Measurements from ENCODE around the gene PRDM16. TPM values are rescaled to one million over a fixed set of nuclear protein-coding genes. Genes with fewer than 3 reads are reported as not detected.

The PRDM16 gene
- total and polyA plus RNA-seq, 2 of the 8 experiments (the other 6 are each of a cell fraction or from before 2014, with no cell fraction given): 0.39 to 0.43 TPM

DNA sequence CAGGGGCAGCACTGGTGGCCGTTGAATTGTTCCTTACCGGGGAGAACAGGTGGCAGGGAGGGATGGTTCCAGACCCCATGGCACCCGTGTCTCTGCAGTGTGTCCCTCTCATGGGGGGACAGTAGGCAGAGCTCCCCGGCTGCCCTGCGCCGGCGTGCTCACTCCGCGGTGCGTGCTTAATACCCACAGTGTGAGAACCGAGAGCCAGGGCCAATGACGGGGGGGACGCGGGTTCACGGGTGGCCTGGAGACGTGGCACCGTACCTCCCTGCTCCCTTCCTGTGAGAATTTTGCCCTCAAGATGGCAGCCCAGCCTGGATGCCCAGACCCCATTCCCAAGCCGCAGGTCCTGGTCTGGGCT, 47.1 kb downstream of the PRDM16 start:
- Histone ChIP-seq H3K4me3 (ENCODE audit: extremely low read depth in 1 of 4, insufficient read depth in 2 of 4, low read depth in 3 of 4, low read length in 4 of 4) (no peak overlapping the region), H4K20me1 (replicated peaks in 1 of 2; ENCODE audit: control insufficient read depth in 1 of 2, insufficient read depth in 2 of 2, low read length in 2 of 2) (peaks cover 0 to 6% of the 10 kb centered on the region in 2 experiments), H2BK12ac (ENCODE audit: low read depth, low read length) (no peak overlapping the region), H3K4ac (replicated peaks; ENCODE audit: insufficient read length, low read depth, low read length) (no peak overlapping the region), H4K8ac (ENCODE audit: extremely low read depth, insufficient read depth, low read length) (no peak overlapping the region), H3K4me1 (replicated peaks in 1 of 4; ENCODE audit: control insufficient read depth in 3 of 4, insufficient read depth in 4 of 4, low read length in 3 of 4) (no peaks in the 10 kb centered on the region; a peak in 2 of 7 replicates), H2BK5ac (ENCODE audit: low read depth, low read length) (no peak overlapping the region), H3K18ac (ENCODE audit: extremely low read depth, low read length) (no peak overlapping the region), H2BK20ac (ENCODE audit: low read length) (no peak overlapping the region), H3K9ac (replicated peaks in 1 of 4; ENCODE audit: extremely low read depth in 1 of 4, low read depth in 3 of 4, low read length in 3 of 4) (no peak overlapping the region), H2AK5ac (ENCODE audit: low read depth, low read length) (no peak overlapping the region), H3K36me3 (ENCODE audit: control insufficient read depth in 2 of 4, insufficient read depth in 4 of 4, low read length in 3 of 4) (no peaks in the 10 kb centered on the region), H4K91ac (replicated peaks; ENCODE audit: insufficient read length, low read length) (no peak overlapping the region), H3K56ac (replicated peaks; ENCODE audit: insufficient read length, low read depth, low read length) (no peak overlapping the region), H4K5ac (ENCODE audit: insufficient read length, low read depth, low read length) (no peak overlapping the region), H2AFZ (ENCODE audit: low read length) (no peak overlapping the region), H2BK120ac (replicated peaks; ENCODE audit: low read depth, low read length) (no peak overlapping the region), H3K14ac (ENCODE audit: insufficient read length) (no peak overlapping the region), H3K23me2 (ENCODE audit: low read depth, low read length) (no peaks in the 10 kb centered on the region), H3K4me2 (ENCODE audit: insufficient read depth in 1 of 2, low read depth in 2 of 2, low read length in 2 of 2) (no peak overlapping the region), H2BK15ac (ENCODE audit: low read length) (no peak overlapping the region), H3K23ac (ENCODE audit: insufficient read length) (no peak overlapping the region), H3K27ac (ENCODE audit: low read depth, low read length) (no peak overlapping the region), H3K79me2 (ENCODE audit: control insufficient read depth in 1 of 2, insufficient read depth in 2 of 2, low read length in 2 of 2) (no peaks in the 10 kb centered on the region), H3K9me3 (ENCODE audit: insufficient read depth in 2 of 2, low read depth in 1 of 2, low read length in 1 of 2) (peaks cover 0 to 2% of the 10 kb centered on the region in 2 experiments; a peak in 2 of 4 replicates), H3K27me3 (replicated peaks in 1 of 4; ENCODE audit: control insufficient read depth in 3 of 4, extremely low read depth in 1 of 4, insufficient read depth in 3 of 4, low read length in 3 of 4) (no peaks in the 10 kb centered on the region), H3K79me1 (ENCODE audit: low read depth, low read length) (peaks cover 4% of the 10 kb centered on the region)
- FAIRE-seq (no peak), DNase-seq (ENCODE audit: low read depth in 1 of 2, low spot score in 2 of 2) (no peak)
- WGBS, 2 experiments (ENCODE audit: extremely low coverage in 1 of 2, insufficient coverage in 1 of 2, insufficient read length in 1 of 2, insufficient replicate concordance in 2 of 2, low coverage in 1 of 2, low lambda C conversion rate in 2 of 2, missing lambda C conversion rate in 1 of 2): 93% methylated on average over 18 of the region's 18 CpGs; no CpG with 5 or more reads in 1 of the 2 experiments
- TF ChIP-seq CBX5 (IDR thresholded peaks at IDR 0.05; ENCODE audit: low read depth, low read length) (no peak), JUND (IDR thresholded peaks at IDR 0.05; ENCODE audit: low read length) (no peak), SRF (IDR thresholded peaks at IDR 0.05; ENCODE audit: low read depth, low read length) (no peak), TAF1 (IDR thresholded peaks at IDR 0.05; ENCODE audit: low read depth, low read length) (no peak), KDM4A (IDR thresholded peaks at IDR 0.05; ENCODE audit: low read depth, low read length, severe bottlenecking) (no peak), YY1 (IDR thresholded peaks at IDR 0.05; ENCODE audit: low read depth, low read length) (no peak), SP4 (IDR thresholded peaks at IDR 0.05; ENCODE audit: low read length) (no peak), POLR2A (IDR thresholded peaks at IDR 0.05; ENCODE audit: control extremely low read depth in 1 of 2, low read depth in 2 of 2, low read length in 2 of 2) (no peak)
- ChIA-PET CTCF (ENCODE audit: partially characterized antibody) (interaction anchor here (1.0 to 1.5 kb wide), 3 partner anchors 8 to 81 kb away, joined by 3 read pairs; no protein-coding TSS in a partner anchor), POLR2A (ENCODE audit: partially characterized antibody) (no interaction called here)

Measured in H1 (cell line).